HG03521 (cell line): ENCODE results near the gene PACRG.

Experiments used
- ATAC-seq: cut with Tn5 transposase; IDR thresholded peaks from one replicate; pipeline ENCODE4 v1.9.1; 2021; ENCODE audit warnings: mild to moderate bottlenecking, moderate library complexity; ENCODE audit not compliant: unreplicated experiment

PACRG gene

GRCh38 chr6:163064397-163064796, 336.6 kb downstream of the PACRG start:
- no peak for ATAC-seq

- no peak for ATAC-seq
Observed at GRCh38 chr6:163066200-163066599, 338.4 kb downstream of the PACRG start.

GRCh38 chr6:163077134-163077533, 349.4 kb downstream of the PACRG start:
- no peak for ATAC-seq

GRCh38 chr6:163078712-163079111, 350.9 kb downstream of the PACRG start:
- no peak for ATAC-seq

GRCh38 chr6:163080228-163080627, 352.5 kb downstream of the PACRG start:
- no peak for ATAC-seq

GRCh38 chr6:163083141-163083540, 355.4 kb downstream of the PACRG start:
- no peak for ATAC-seq

- no peak for ATAC-seq
Observed at GRCh38 chr6:163085426-163085825, 357.7 kb downstream of the PACRG start.

GRCh38 chr6:163085861-163086623, 358.3 kb downstream of the PACRG start:
- no peak for ATAC-seq

GRCh38 chr6:163086624-163086920, 358.8 kb downstream of the PACRG start:
- ATAC-seq = no peak

GRCh38 chr6:163087981-163088380, 360.2 kb downstream of the PACRG start:
- ATAC-seq = no peak

- no peak for ATAC-seq
Observed at GRCh38 chr6:163092876-163093275, 365.1 kb downstream of the PACRG start.

- no peak for ATAC-seq
Observed at GRCh38 chr6:163094881-163095280, 367.1 kb downstream of the PACRG start.

GRCh38 chr6:163095401-163095800, 367.6 kb downstream of the PACRG start:
- ATAC-seq = no peak

GRCh38 chr6:163098827-163099479, 371.2 kb downstream of the PACRG start:
- ATAC-seq = no peak

- ATAC-seq = no peak
Observed at GRCh38 chr6:163099621-163100171, 371.9 kb downstream of the PACRG start.

GRCh38 chr6:163100259-163100658, 372.5 kb downstream of the PACRG start:
- no peak for ATAC-seq

- no peak for ATAC-seq
Observed at GRCh38 chr6:163113358-163113962, 385.7 kb downstream of the PACRG start.

- ATAC-seq = no peak
Observed at GRCh38 chr6:163118941-163119340, 391.2 kb downstream of the PACRG start.

- ATAC-seq = no peak
Observed at GRCh38 chr6:163120223-163120622, 392.4 kb downstream of the PACRG start.

GRCh38 chr6:163121270-163121669, 393.5 kb downstream of the PACRG start:
- no peak for ATAC-seq

GRCh38 chr6:163122365-163122764, 394.6 kb downstream of the PACRG start:
- ATAC-seq = no peak

- ATAC-seq = no peak
Observed at GRCh38 chr6:163123098-163123497, 395.3 kb downstream of the PACRG start.
